ENCODE data around the gene TIMM22.

The TIMM22 gene

GRCh38 chr17:1002771-1003555, 6.0 kb downstream of the TIMM22 start:
- no peak for DNase-seq

GRCh38 chr17:1003633-1003971, 6.7 kb downstream of the TIMM22 start:
- no peak for DNase-seq

- DNase-seq: no peak
These were observed 7.2 kb downstream of the TIMM22 start for GRCh38 chr17:1003972-1004768.

GRCh38 chr17:1004769-1005295, 7.9 kb downstream of the TIMM22 start:
- DNase-seq: no peak

GRCh38 chr17:1005361-1005946, 8.5 kb downstream of the TIMM22 start:
- no peak for DNase-seq

GRCh38 chr17:1006054-1006453, 9.1 kb downstream of the TIMM22 start:
- DNase-seq: no peak

GRCh38 chr17:1007310-1008007, 10.5 kb downstream of the TIMM22 start:
- DNase-seq: no peak

GRCh38 chr17:1008008-1008761, 11.3 kb downstream of the TIMM22 start:
- no peak for DNase-seq

GRCh38 chr17:1009229-1010085, 12.5 kb downstream of the TIMM22 start:
- no peak for DNase-seq

GRCh38 chr17:1010086-1010450, 13.1 kb downstream of the TIMM22 start:
- no peak for DNase-seq

- no peak for DNase-seq
These were observed 13.7 kb downstream of the TIMM22 start for GRCh38 chr17:1010586-1010985.

GRCh38 chr17:1011138-1011537, 14.2 kb downstream of the TIMM22 start:
- no peak for DNase-seq

GRCh38 chr17:1011760-1012735, 15.1 kb downstream of the TIMM22 start:
- DNase-seq: no peak

- DNase-seq: no peak
These were observed 16.1 kb downstream of the TIMM22 start for GRCh38 chr17:1012823-1013728.

- DNase-seq: no peak
These were observed 16.8 kb downstream of the TIMM22 start for GRCh38 chr17:1013729-1014090.

- no peak for DNase-seq
These were observed 21.6 kb downstream of the TIMM22 start for GRCh38 chr17:1018547-1018946.

- no peak for DNase-seq
These were observed 22.5 kb downstream of the TIMM22 start for GRCh38 chr17:1019451-1019850.

GRCh38 chr17:1021147-1021546, 24.2 kb downstream of the TIMM22 start:
- DNase-seq: no peak
